Body of pancreas (tissue), 4 donors: Measurements from ENCODE around the gene MC1R.

ENCODE experiments used
- CTCF ChIP-seq, 7 experiments: fragments of 450-650 bp in 4 of 7; fragments of 200-600 bp in 3 of 7; sonication (generic) in 3 of 7; IDR thresholded peaks; one replicate each; pipeline ENCODE4 v1.5.1; 2016 to 2019; ENCODE audit warnings: antibody characterized with exemption in 7 of 7
- POLR2A ChIP-seq, 3 donors: fragments of 450-650 bp; IDR thresholded peaks; one replicate each; pipeline ENCODE4 v1.6.1; 2016; ENCODE audit warnings: antibody characterized with exemption in 3 of 3, mild to moderate bottlenecking in 2 of 3

DNA sequence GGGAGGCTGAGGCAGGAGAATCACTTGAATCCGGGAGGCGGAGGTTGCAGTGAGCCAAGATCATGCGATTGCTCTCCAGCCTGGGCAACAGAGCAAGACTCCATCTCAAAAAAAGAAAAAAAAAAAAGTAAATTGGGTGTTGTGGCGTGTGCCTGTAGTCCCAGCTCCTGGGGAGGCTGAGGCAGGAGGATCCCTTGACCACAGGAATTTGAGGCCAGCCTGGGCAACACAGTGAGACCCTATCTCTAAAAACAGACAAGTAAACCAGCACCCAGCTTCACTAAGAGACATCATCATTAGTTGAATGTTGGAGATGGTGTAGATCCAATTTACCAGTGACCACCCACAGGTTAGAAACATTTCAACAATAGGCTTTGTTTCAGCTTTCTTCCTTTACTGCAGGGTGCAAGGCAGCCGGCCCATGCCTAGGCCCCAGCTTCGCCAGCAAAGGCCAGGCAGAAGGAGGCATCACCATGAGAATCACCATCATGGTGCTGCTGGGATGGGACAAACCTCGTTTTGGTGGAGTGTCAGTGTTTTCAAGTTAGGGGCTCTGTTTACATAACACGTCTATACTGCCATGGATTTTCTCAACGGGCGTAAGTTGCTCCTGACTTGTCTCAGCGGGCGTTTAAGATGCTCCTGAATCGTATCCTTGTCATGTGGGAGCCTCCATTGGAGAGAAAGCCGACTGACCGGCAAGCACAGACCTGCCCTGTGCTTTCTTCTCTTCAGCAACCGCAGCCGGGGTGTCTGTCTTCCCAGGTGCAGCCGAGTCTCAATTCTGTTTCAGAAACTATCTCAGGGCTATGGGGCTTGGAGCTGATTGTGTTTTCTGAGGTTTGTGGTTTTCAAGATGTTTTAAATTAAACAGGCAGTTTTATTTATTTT is 37.9 kb upstream of the MC1R start:
- TF ChIP-seq CTCF (IDR thresholded peaks at IDR 0.05) = no peak
- TF ChIP-seq POLR2A (IDR thresholded peaks at IDR 0.05) = no peak
